OCI-LY7 (cell line): Measurements from ENCODE around the gene CORO1C. TPM values are rescaled to one million over a fixed set of nuclear protein-coding genes. Genes with fewer than 3 reads are reported as not detected.

Experiments used
- BruUV-seq: library from RNA; stranded (reverse); fragments of 400-500 nt; replicated peaks from 2 replicates; lab custom pipeline; 2021; lab: Mats Ljungman, UMichigan
- CTCF ChIA-PET: fragments of 300-600 bp; sonication (Branson Sonifier 250); formaldehyde crosslinking; loops from one replicate; lab custom pipeline; 2022; ENCODE audit warnings: antibody characterized with exemption; ENCODE audit not compliant: unreplicated experiment; lab: Charles Lee
- POLR2A ChIA-PET: fragments of 300-600 bp; sonication (Branson Sonifier 250); formaldehyde crosslinking; loops from one replicate; lab custom pipeline; 2022; ENCODE audit warnings: antibody characterized with exemption; lab: Charles Lee
- DNase-seq: peaks from one replicate; pipeline ENCODE4 v3.0.0-alpha.2; 2015; ENCODE audit warnings: low spot score
- H2AFZ ChIP-seq: fragments of 200-600 bp; sonication (generic), shearing (Covaris generic); 2 replicates; pipeline ENCODE4 v1.6.1; 2014; ENCODE audit warnings: mild to moderate bottlenecking, antibody characterized with exemption, low read length, moderate library complexity
- H3K27ac ChIP-seq: fragments of 200-600 bp; sonication (generic); 2 replicates; pipeline ENCODE4 v1.5.1; 2014; ENCODE audit warnings: mixed run types, low read depth, mild to moderate bottlenecking, moderate library complexity, low read length, inconsistent platforms; ENCODE audit not compliant: poor library complexity, severe bottlenecking
- H3K36me3 ChIP-seq: fragments of 200-600 bp; sonication (generic); 2 replicates; pipeline ENCODE4 v1.6.1; 2014; ENCODE audit warnings: mild to moderate bottlenecking, antibody characterized with exemption, low read length, moderate library complexity, mixed read lengths; ENCODE audit not compliant: insufficient read depth
- H3K4me1 ChIP-seq: fragments of 200-600 bp; sonication (generic); 2 replicates; pipeline ENCODE4 v1.5.1; 2014; ENCODE audit warnings: mild to moderate bottlenecking, low read length; ENCODE audit not compliant: insufficient read depth, poor library complexity, severe bottlenecking
- H3K4me2 ChIP-seq: fragments of 200-600 bp; sonication (generic); 2 replicates; pipeline ENCODE4 v1.6.1; 2014; ENCODE audit warnings: mild to moderate bottlenecking, low read length
- H3K4me3 ChIP-seq: fragments of 200-600 bp; sonication (generic); 2 replicates; pipeline ENCODE4 v1.5.1; 2014; ENCODE audit warnings: mild to moderate bottlenecking, low read depth, low read length; ENCODE audit not compliant: poor library complexity, severe bottlenecking
- H3K79me2 ChIP-seq: fragments of 200-600 bp; sonication (generic); 2 replicates; pipeline ENCODE4 v1.6.1; 2016; ENCODE audit warnings: low read depth, mild to moderate bottlenecking, low read length, moderate library complexity, mixed read lengths; ENCODE audit not compliant: insufficient read depth
- H3K9me2 ChIP-seq: fragments of 200-600 bp; sonication (generic); 2 replicates; pipeline ENCODE4 v1.6.1; 2016; ENCODE audit warnings: mild to moderate bottlenecking, low read length, mixed read lengths; ENCODE audit not compliant: insufficient read depth
- H3K9me3 ChIP-seq: fragments of 200-600 bp; sonication (generic); 2 replicates; pipeline ENCODE4 v1.6.1; 2014; ENCODE audit warnings: mild to moderate bottlenecking, mixed run types, low read length, mixed read lengths
- H4K20me1 ChIP-seq: fragments of 200-600 bp; sonication (generic); 2 replicates; pipeline ENCODE4 v1.6.1; 2014; ENCODE audit warnings: mild to moderate bottlenecking, antibody characterized with exemption, low read length, moderate library complexity, mixed read lengths; ENCODE audit not compliant: insufficient read depth
- EZH2phosphoT487 ChIP-seq: fragments of 200-600 bp; sonication (generic); IDR thresholded peaks from 2 replicates; pipeline ENCODE4 v1.6.1; 2018; ENCODE audit warnings: low read depth, borderline replicate concordance, mild to moderate bottlenecking, mixed run types, antibody characterized with exemption, low read length, moderate library complexity, mixed read lengths
- intact Hi-C: fragments of 100-400 bp; cut with micrococcal nuclease; formaldehyde crosslinking; loops from one replicate; pipeline ENCODE4 v1.10.0; 2022; ENCODE audit not compliant: unreplicated experiment
- total RNA-seq, 2 experiments: library from RNA; depleted of rRNA in 1 of 2; stranded (reverse); fragments of >200 nt in 1 of 2; shearing (Covaris generic) in 1 of 2; gene quantifications; 2 replicates each; pipeline ENCODE4 v1.2.3, GENCODE V29; 2014 to 2022
- TF ChIP-seq, protein P1 (sequence below): fragments of 200-600 bp; sonication (generic); conservative IDR thresholded peaks from 2 replicates; pipeline ENCODE4 v1.5.1; 2014; ENCODE audit warnings: mild to moderate bottlenecking, antibody characterized with exemption, low read length, moderate library complexity, mixed read lengths

The CORO1C gene
- total RNA-seq, 2 experiments from 2014 or later: 74.7 to 148 TPM

DNA sequence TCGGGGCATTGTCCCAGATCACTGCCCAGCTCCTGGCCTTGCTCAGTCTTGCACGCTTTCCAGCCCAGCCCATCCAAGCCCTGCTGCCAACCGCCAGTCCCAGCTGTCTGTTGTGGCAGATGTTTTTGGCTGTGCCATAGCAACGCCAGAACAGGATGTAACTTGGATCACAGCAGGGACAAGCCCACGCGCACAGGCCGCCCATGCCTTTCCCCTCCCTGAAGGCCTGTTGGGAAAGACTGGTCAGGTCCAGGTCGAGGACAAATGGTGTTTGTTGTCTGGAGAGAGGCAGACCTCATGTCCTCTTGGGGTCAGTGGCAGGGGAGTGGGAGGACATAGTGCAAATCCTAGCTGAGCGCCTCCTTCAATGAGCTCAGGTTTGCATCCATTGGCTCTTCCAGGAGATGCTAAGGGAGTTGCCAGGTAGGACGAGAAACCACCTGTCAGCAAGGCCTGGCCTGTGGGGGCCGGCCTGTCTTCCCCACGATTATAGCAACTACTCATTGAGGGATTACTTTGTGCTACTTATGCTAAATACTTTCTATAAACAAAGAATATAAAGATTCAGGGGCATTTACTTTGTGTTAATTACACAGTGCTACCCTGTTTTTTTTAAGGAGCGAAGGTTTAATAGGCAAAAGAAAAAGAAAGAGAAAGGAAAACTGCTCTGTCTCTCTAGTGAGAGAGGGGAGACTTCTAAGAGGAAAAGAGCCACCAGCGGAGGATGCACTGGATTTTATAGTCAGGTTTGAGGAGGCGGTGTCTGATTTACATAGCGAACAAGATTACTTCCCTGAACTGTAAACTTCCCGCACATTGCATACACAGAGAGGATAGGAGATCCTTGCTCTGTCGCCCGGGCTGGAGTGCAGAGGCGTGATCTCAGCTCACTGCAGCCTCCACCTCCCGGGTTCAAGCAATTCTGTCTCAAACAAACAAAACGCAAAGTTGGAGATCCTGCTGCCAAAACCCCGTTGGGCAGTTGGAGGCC, 42.8 kb upstream of the CORO1C start:
- ChIA-PET POLR2A (no interaction called here), CTCF (no interaction called here)
- BruUV-seq: no TSS peak
- H3K4me2 ChIP-seq: no peak overlapping the region
- no peaks in the 10 kb centered on the region for H3K36me3 ChIP-seq
- H3K79me2 ChIP-seq: no peaks in the 10 kb centered on the region
- no peaks in the 10 kb centered on the region for H3K9me2 ChIP-seq
- H3K27ac ChIP-seq: no peak overlapping the region
- no peaks in the 10 kb centered on the region for H4K20me1 ChIP-seq
- no peaks in the 10 kb centered on the region for H3K9me3 ChIP-seq
- H3K4me3 ChIP-seq: no peak overlapping the region
- intact Hi-C loops: no loop called here
- peaks cover 49% of the 10 kb centered on the region for H3K4me1 ChIP-seq
- no peak for TF ChIP-seq EZH2phosphoT487
- TF ChIP-seq, protein P1, sequence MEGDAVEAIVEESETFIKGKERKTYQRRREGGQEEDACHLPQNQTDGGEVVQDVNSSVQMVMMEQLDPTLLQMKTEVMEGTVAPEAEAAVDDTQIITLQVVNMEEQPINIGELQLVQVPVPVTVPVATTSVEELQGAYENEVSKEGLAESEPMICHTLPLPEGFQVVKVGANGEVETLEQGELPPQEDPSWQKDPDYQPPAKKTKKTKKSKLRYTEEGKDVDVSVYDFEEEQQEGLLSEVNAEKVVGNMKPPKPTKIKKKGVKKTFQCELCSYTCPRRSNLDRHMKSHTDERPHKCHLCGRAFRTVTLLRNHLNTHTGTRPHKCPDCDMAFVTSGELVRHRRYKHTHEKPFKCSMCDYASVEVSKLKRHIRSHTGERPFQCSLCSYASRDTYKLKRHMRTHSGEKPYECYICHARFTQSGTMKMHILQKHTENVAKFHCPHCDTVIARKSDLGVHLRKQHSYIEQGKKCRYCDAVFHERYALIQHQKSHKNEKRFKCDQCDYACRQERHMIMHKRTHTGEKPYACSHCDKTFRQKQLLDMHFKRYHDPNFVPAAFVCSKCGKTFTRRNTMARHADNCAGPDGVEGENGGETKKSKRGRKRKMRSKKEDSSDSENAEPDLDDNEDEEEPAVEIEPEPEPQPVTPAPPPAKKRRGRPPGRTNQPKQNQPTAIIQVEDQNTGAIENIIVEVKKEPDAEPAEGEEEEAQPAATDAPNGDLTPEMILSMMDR: no peak
- no peak overlapping the region for H2AFZ ChIP-seq
- DNase-seq: no peak

DNA sequence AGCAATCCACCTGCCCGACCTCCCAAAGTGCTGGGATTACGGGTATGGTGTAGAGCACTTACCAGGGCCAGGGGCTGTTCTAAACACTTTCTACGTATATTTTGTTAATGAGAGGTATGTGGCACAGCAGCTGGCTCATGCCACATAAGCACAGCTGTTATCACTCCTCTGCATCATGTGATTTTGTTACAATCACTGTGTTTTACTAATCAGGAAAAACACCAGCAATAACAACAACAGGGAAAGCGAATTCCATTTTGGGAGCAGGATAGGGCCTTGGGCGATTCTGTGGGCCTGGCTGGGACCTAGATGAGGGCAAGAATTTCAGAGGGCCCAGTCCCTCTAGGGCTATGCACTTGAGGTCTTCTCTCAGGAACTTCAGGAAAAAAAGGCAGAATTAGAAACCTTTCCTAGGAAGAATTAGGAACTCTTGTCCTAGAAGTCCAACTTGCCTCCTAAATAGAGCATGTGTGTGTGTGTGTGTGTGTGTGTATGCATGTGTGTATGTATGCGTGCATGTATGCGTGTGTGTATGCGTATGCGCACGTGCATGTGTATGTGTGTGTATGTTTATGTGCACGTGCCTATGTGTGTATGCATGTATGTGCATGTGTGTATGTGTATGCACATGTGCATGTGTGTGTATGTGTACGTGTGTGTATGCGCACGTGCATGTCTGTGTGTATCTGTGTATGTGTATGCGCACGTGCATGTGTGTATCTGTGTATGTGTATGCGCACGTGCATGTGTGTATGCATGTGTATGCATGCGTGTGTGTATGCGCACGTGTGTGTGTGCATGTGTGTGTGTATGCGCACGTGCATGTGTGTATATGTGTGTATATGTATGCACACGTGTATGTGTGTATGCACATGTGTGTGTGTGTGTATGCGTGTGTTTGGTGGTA, 41.8 kb upstream of the CORO1C start:
- H4K20me1 ChIP-seq: no peaks in the 10 kb centered on the region
- intact Hi-C loops: no loop called here
- CTCF ChIA-PET: interaction anchor here (0.5 kb wide), 1 partner anchor 135 kb away, joined by 3 read pairs; no protein-coding TSS in a partner anchor
- no peak overlapping the region for H3K4me3 ChIP-seq
- H3K36me3 ChIP-seq: no peaks in the 10 kb centered on the region
- H3K27ac ChIP-seq: no peak overlapping the region
- TF ChIP-seq, protein P1: no peak
- TF ChIP-seq EZH2phosphoT487: no peak
- no peaks in the 10 kb centered on the region for H3K79me2 ChIP-seq
- H3K4me2 ChIP-seq: no peak overlapping the region
- POLR2A ChIA-PET: interaction anchor here (0.6 to 1.6 kb wide), 3 partner anchors 21 to 109 kb away, joined by 3 to 4 read pairs (median 3); no protein-coding TSS in a partner anchor
- no peaks in the 10 kb centered on the region for H3K9me3 ChIP-seq
- H2AFZ ChIP-seq: no peak overlapping the region
- no TSS peak for BruUV-seq
- peaks cover 55% of the 10 kb centered on the region for H3K4me1 ChIP-seq
- H3K9me2 ChIP-seq: no peaks in the 10 kb centered on the region
- DNase-seq: no peak
